Measurements from ENCODE around the gene RAP1A. TPM values are rescaled to one million over a fixed set of nuclear protein-coding genes. Genes with fewer than 3 reads are reported as not detected.
"Not testable (repeated sequence)": the region's sequence is repeated elsewhere in the genome, so short reads cannot be mapped to it uniquely, and the experiment has no call there.

RAP1A gene
- total RNA-seq, 1 experiment from 2014 or later: 19.0 TPM

- H3K4me1 ChIP-seq (ENCODE audit: insufficient read depth, low read length): peaks cover 15% of the 10 kb centered on the region
- H2AFZ ChIP-seq (ENCODE audit: low read length); H3K27me3 ChIP-seq (ENCODE audit: low read length); H3K36me3 ChIP-seq (ENCODE audit: low read depth, low read length); H4K20me1 ChIP-seq (ENCODE audit: low read length); H3K4me2 ChIP-seq (ENCODE audit: low read length); CTCF ChIA-PET; H3F3A ChIP-seq (ENCODE audit: low read length, unreplicated experiment); ATAC-seq; BruUV-seq (replicated peaks); H3K27ac ChIP-seq (ENCODE audit: low read length); H3K9me2 ChIP-seq (replicated peaks; ENCODE audit: low read length); intact Hi-C loops (cut with micrococcal nuclease); H3K9me3 ChIP-seq (ENCODE audit: low read length); H3K9ac ChIP-seq (ENCODE audit: low read length); H3K79me2 ChIP-seq (ENCODE audit: low read length); H3K4me3 ChIP-seq (ENCODE audit: low read length); DNase-seq: not testable (repeated sequence)
- POLR2A ChIA-PET (ENCODE audit: unreplicated experiment): interaction anchor here (0.6 kb wide), 1 partner anchor 28 kb away, joined by 3 read pairs; no protein-coding TSS in a partner anchor
Observed at GRCh38 chr1:111608528-111608927, 11.1 kb upstream of the RAP1A start.

DNA sequence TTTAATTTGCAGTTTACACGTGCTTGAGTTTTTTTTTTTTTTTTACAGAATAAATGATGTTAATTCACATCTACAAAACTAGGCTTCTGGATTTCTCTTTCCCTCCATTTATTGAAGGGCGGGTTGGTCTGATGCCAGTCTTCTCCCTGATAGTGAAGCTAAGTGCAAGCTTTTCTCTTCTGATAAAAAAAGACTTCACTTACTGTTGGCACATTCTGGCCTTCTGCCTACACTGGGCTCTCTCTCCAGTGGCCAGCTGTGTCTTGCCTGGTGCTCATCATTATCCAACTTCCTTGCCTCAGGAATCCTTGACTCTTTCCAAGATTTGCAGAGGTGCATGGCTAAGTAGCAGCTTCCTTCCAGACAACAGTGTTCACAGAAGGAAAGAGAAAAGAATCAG lies 7.6 kb upstream of the RAP1A start:
- no TSS peak for BruUV-seq (replicated peaks)
- Histone ChIP-seq H3K79me2 (ENCODE audit: low read length) (no peaks in the 10 kb centered on the region), H3K36me3 (ENCODE audit: low read depth, low read length) (no peaks in the 10 kb centered on the region), H3K4me3 (ENCODE audit: low read length) (no peak overlapping the region), H3K27me3 (ENCODE audit: low read length) (no peaks in the 10 kb centered on the region), H3K4me1 (ENCODE audit: insufficient read depth, low read length) (no peaks in the 10 kb centered on the region), H2AFZ (ENCODE audit: low read length) (no peak overlapping the region), H3K9me2 (replicated peaks; ENCODE audit: low read length) (no peaks in the 10 kb centered on the region), H4K20me1 (ENCODE audit: low read length) (no peaks in the 10 kb centered on the region), H3K4me2 (ENCODE audit: low read length) (no peak overlapping the region), H3F3A (ENCODE audit: low read length, unreplicated experiment) (no peaks in the 10 kb centered on the region), H3K9ac (ENCODE audit: low read length) (no peak overlapping the region), H3K27ac (ENCODE audit: low read length) (no peak overlapping the region), H3K9me3 (ENCODE audit: low read length) (no peaks in the 10 kb centered on the region)
- TF ChIP-seq EZH2phosphoT487 (IDR thresholded peaks at IDR 0.05; ENCODE audit: borderline replicate concordance, low read length): no peak
- no peak for TF ChIP-seq CTCF (conservative IDR thresholded peaks at IDR 0.05; ENCODE audit: low read depth, low read length)
- no peak for TF ChIP-seq EZH2 (IDR thresholded peaks at IDR 0.05; ENCODE audit: low read length, unreplicated experiment)
- POLR2A ChIA-PET (ENCODE audit: unreplicated experiment): no interaction called here
- DNase-seq: no peak
- intact Hi-C loops (cut with micrococcal nuclease): no loop called here
- CTCF ChIA-PET: no interaction called here
- no peak for ATAC-seq

GRCh38 chr1:111615870-111616715 lies 3.5 kb upstream of the RAP1A start:
- Histone ChIP-seq H3K4me3 (ENCODE audit: low read length) (no peak overlapping the region), H3K4me2 (ENCODE audit: low read length) (no peak overlapping the region), H3K27me3 (ENCODE audit: low read length) (no peaks in the 10 kb centered on the region), H3K9me3 (ENCODE audit: low read length) (no peaks in the 10 kb centered on the region), H3K36me3 (ENCODE audit: low read depth, low read length) (no peaks in the 10 kb centered on the region), H3F3A (ENCODE audit: low read length, unreplicated experiment) (no peaks in the 10 kb centered on the region), H3K9ac (ENCODE audit: low read length) (no peak overlapping the region), H4K20me1 (ENCODE audit: low read length) (no peaks in the 10 kb centered on the region), H2AFZ (ENCODE audit: low read length) (no peak overlapping the region), H3K79me2 (ENCODE audit: low read length) (peaks cover 11% of the 10 kb centered on the region), H3K4me1 (ENCODE audit: insufficient read depth, low read length) (peaks cover 11% of the 10 kb centered on the region), H3K9me2 (replicated peaks; ENCODE audit: low read length) (no peaks in the 10 kb centered on the region), H3K27ac (ENCODE audit: low read length) (no peak overlapping the region)
- no peak for ATAC-seq
- ChIA-PET CTCF (no interaction called here), POLR2A (ENCODE audit: unreplicated experiment) (no interaction called here)
- TF ChIP-seq EZH2phosphoT487 (IDR thresholded peaks at IDR 0.05; ENCODE audit: borderline replicate concordance, low read length) (no peak), EZH2 (IDR thresholded peaks at IDR 0.05; ENCODE audit: low read length, unreplicated experiment) (no peak), CTCF (conservative IDR thresholded peaks at IDR 0.05; ENCODE audit: low read depth, low read length) (no peak)
- intact Hi-C loops (cut with micrococcal nuclease): no loop called here
- no peak for DNase-seq
- no TSS peak for BruUV-seq (replicated peaks)

Measured in PC-3 (cell line).